Skeletal muscle satellite cell (primary cell): ENCODE measurements around the gene ATP2B1.
A peak's percentile ranks its signal among the peaks of the same experiment; 100 is the strongest.

ENCODE experiments used
- H3K27me3 ChIP-seq: 2 replicates; pipeline ENCODE4 v1.7.0; 2013; ENCODE audit warnings: low read length; ENCODE audit not compliant: control insufficient read depth, insufficient read depth
- H3K36me3 ChIP-seq: 2 replicates; pipeline ENCODE4 v1.7.0; 2013; ENCODE audit warnings: mild to moderate bottlenecking, control low read depth, low read length; ENCODE audit not compliant: insufficient read depth
- H3K4me1 ChIP-seq: 2 replicates; pipeline ENCODE4 v1.7.0; 2013; ENCODE audit warnings: low read length; ENCODE audit not compliant: control insufficient read depth, insufficient read depth
- H3K4me2 ChIP-seq: 2 replicates; pipeline ENCODE4 v1.7.0; 2013; ENCODE audit warnings: mild to moderate bottlenecking, low read length
- H3K4me3 ChIP-seq: 2 replicates; pipeline ENCODE4 v1.7.0; 2013; ENCODE audit warnings: low read length
- H3K9ac ChIP-seq: 2 replicates; pipeline ENCODE4 v1.7.0; 2013; ENCODE audit warnings: mild to moderate bottlenecking, low read depth, low read length, moderate library complexity
- H3K9me3 ChIP-seq: replicated peaks from 2 replicates; pipeline ENCODE4 v1.7.0; 2013; ENCODE audit warnings: mild to moderate bottlenecking, control low read depth, low read length

The ATP2B1 gene

GRCh38 chr12:89571491-89572195 lies 137.0 kb downstream of the ATP2B1 start:
- no peaks in the 10 kb centered on the region for H3K9me3 ChIP-seq
- no peaks in the 10 kb centered on the region for H3K36me3 ChIP-seq
- H3K4me1 ChIP-seq = peaks cover 23% of the 10 kb centered on the region
- H3K9ac ChIP-seq = no peak overlapping the region
- no peaks in the 10 kb centered on the region for H3K27me3 ChIP-seq
- no peak overlapping the region for H3K4me3 ChIP-seq
- H3K4me2 ChIP-seq = no peak overlapping the region

GRCh38 chr12:89568484-89568883 lies 140.2 kb downstream of the ATP2B1 start:
- Histone ChIP-seq H3K9me3 (no peaks in the 10 kb centered on the region), H3K27me3 (no peaks in the 10 kb centered on the region), H3K4me2 (no peak overlapping the region), H3K4me3 (no peak overlapping the region), H3K36me3 (no peaks in the 10 kb centered on the region), H3K9ac (no peak overlapping the region), H3K4me1 (peaks cover 17% of the 10 kb centered on the region)

- H3K9ac ChIP-seq = no peak overlapping the region
- H3K36me3 ChIP-seq = no peaks in the 10 kb centered on the region
- no peaks in the 10 kb centered on the region for H3K27me3 ChIP-seq
- no peak overlapping the region for H3K4me3 ChIP-seq
- no peaks in the 10 kb centered on the region for H3K9me3 ChIP-seq
- H3K4me1 ChIP-seq = peaks cover 17% of the 10 kb centered on the region
- no peak overlapping the region for H3K4me2 ChIP-seq
Measured at GRCh38 chr12:89567691-89568239, 140.9 kb downstream of the ATP2B1 start.

GRCh38 chr12:89566615-89567014 lies 142.0 kb downstream of the ATP2B1 start:
- Histone ChIP-seq H3K4me1 (peaks cover 7% of the 10 kb centered on the region), H3K36me3 (no peaks in the 10 kb centered on the region), H3K4me3 (no peak overlapping the region), H3K9ac (no peak overlapping the region), H3K9me3 (no peaks in the 10 kb centered on the region), H3K27me3 (no peaks in the 10 kb centered on the region), H3K4me2 (no peak overlapping the region)

GRCh38 chr12:89565002-89565401 lies 143.6 kb downstream of the ATP2B1 start:
- no peak overlapping the region for H3K9ac ChIP-seq
- no peaks in the 10 kb centered on the region for H3K36me3 ChIP-seq
- no peak overlapping the region for H3K4me3 ChIP-seq
- peaks cover 4% of the 10 kb centered on the region for H3K4me1 ChIP-seq
- no peaks in the 10 kb centered on the region for H3K27me3 ChIP-seq
- no peak overlapping the region for H3K4me2 ChIP-seq
- H3K9me3 ChIP-seq = no peaks in the 10 kb centered on the region

- no peaks in the 10 kb centered on the region for H3K27me3 ChIP-seq
- no peak overlapping the region for H3K4me3 ChIP-seq
- H3K9me3 ChIP-seq = no peaks in the 10 kb centered on the region
- no peak overlapping the region for H3K4me2 ChIP-seq
- no peaks in the 10 kb centered on the region for H3K4me1 ChIP-seq
- no peak overlapping the region for H3K9ac ChIP-seq
- no peaks in the 10 kb centered on the region for H3K36me3 ChIP-seq
Measured at GRCh38 chr12:89559753-89560152, 148.9 kb downstream of the ATP2B1 start.

GRCh38 chr12:89556976-89557375 lies 151.7 kb downstream of the ATP2B1 start:
- Histone ChIP-seq H3K4me2 (no peak overlapping the region), H3K36me3 (no peaks in the 10 kb centered on the region), H3K9ac (no peak overlapping the region), H3K4me3 (no peak overlapping the region), H3K9me3 (no peaks in the 10 kb centered on the region), H3K27me3 (no peaks in the 10 kb centered on the region), H3K4me1 (no peaks in the 10 kb centered on the region)

- no peaks in the 10 kb centered on the region for H3K27me3 ChIP-seq
- no peaks in the 10 kb centered on the region for H3K4me1 ChIP-seq
Measured at GRCh38 chr12:89552376-89552775, 156.3 kb downstream of the ATP2B1 start.

GRCh38 chr12:89551747-89552146 lies 156.9 kb downstream of the ATP2B1 start:
- Histone ChIP-seq H3K4me2 (no peak overlapping the region), H3K4me1 (no peaks in the 10 kb centered on the region), H3K27me3 (no peaks in the 10 kb centered on the region), H3K4me3 (no peak overlapping the region), H3K9ac (no peak overlapping the region), H3K36me3 (no peaks in the 10 kb centered on the region), H3K9me3 (no peaks in the 10 kb centered on the region)

More at GRCh38 chr12:89552376-89552775, 156.3 kb downstream of the ATP2B1 start:
- no peak overlapping the region for H3K9ac ChIP-seq
- H3K4me2 ChIP-seq = no peak overlapping the region
- H3K9me3 ChIP-seq = no peaks in the 10 kb centered on the region
- H3K36me3 ChIP-seq = no peaks in the 10 kb centered on the region
- no peak overlapping the region for H3K4me3 ChIP-seq

GRCh38 chr12:89547101-89547500 lies 161.5 kb downstream of the ATP2B1 start:
- no peak overlapping the region for H3K4me2 ChIP-seq

GRCh38 chr12:89546151-89546550 lies 162.5 kb downstream of the ATP2B1 start:
- no peak overlapping the region for H3K9ac ChIP-seq
- H3K27me3 ChIP-seq = no peaks in the 10 kb centered on the region
- H3K9me3 ChIP-seq = no peaks in the 10 kb centered on the region
- no peaks in the 10 kb centered on the region for H3K36me3 ChIP-seq
- H3K4me2 ChIP-seq = no peak overlapping the region
- no peak overlapping the region for H3K4me3 ChIP-seq
- peaks cover 28% of the 10 kb centered on the region for H3K4me1 ChIP-seq

More at GRCh38 chr12:89547101-89547500, 161.5 kb downstream of the ATP2B1 start:
- H3K27me3 ChIP-seq = no peaks in the 10 kb centered on the region
- H3K4me1 ChIP-seq = peaks cover 28% of the 10 kb centered on the region
- H3K36me3 ChIP-seq = no peaks in the 10 kb centered on the region
- no peak overlapping the region for H3K9ac ChIP-seq
- no peaks in the 10 kb centered on the region for H3K9me3 ChIP-seq
- H3K4me3 ChIP-seq = no peak overlapping the region

GRCh38 chr12:89544681-89545184 lies 163.9 kb downstream of the ATP2B1 start:
- Histone ChIP-seq H3K4me1 (peaks cover 28% of the 10 kb centered on the region), H3K9me3 (no peaks in the 10 kb centered on the region), H3K4me3 (no peak overlapping the region), H3K27me3 (no peaks in the 10 kb centered on the region), H3K36me3 (no peaks in the 10 kb centered on the region), H3K4me2 (peak overlapping the region; percentile 11), H3K9ac (peak overlapping the region; percentile 10)
